NCI-H146 treated with DMSO at 0.1 percent for 48 hours (cell line): ENCODE results near the gene NLRC3.

Source experiments
- DNase-seq: peaks from one replicate; lab custom pipeline; 2025; ENCODE audit not compliant: unreplicated experiment; lab: John Stamatoyannopoulos, UW

The NLRC3 gene

GRCh38 chr16:3599121-3599520 lies 21.9 kb upstream of the NLRC3 start:
- DNase-seq: no peak

GRCh38 chr16:3598236-3598635 lies 21.0 kb upstream of the NLRC3 start:
- no peak for DNase-seq

- DNase-seq: no peak
Measured at GRCh38 chr16:3597676-3598075, 20.5 kb upstream of the NLRC3 start.

- no peak for DNase-seq
Measured at GRCh38 chr16:3597226-3597625, 20.0 kb upstream of the NLRC3 start.

GRCh38 chr16:3596101-3596861 lies 19.1 kb upstream of the NLRC3 start:
- no peak for DNase-seq

- no peak for DNase-seq
Measured at GRCh38 chr16:3595521-3596021, 18.4 kb upstream of the NLRC3 start.

- no peak for DNase-seq
Measured at GRCh38 chr16:3595110-3595486, 17.9 kb upstream of the NLRC3 start.

GRCh38 chr16:3594316-3595109 lies 17.3 kb upstream of the NLRC3 start:
- no peak for DNase-seq

GRCh38 chr16:3592559-3592958 lies 15.4 kb upstream of the NLRC3 start:
- no peak for DNase-seq

GRCh38 chr16:3591991-3592390 lies 14.8 kb upstream of the NLRC3 start:
- DNase-seq: no peak

- DNase-seq: no peak
Measured at GRCh38 chr16:3591436-3591803, 14.2 kb upstream of the NLRC3 start.

- DNase-seq: no peak
Measured at GRCh38 chr16:3590736-3591435, 13.7 kb upstream of the NLRC3 start.

GRCh38 chr16:3589991-3590701 lies 12.9 kb upstream of the NLRC3 start:
- no peak for DNase-seq

- no peak for DNase-seq
Measured at GRCh38 chr16:3589441-3589921, 12.3 kb upstream of the NLRC3 start.

- DNase-seq: no peak
Measured at GRCh38 chr16:3589001-3589400, 11.8 kb upstream of the NLRC3 start.

- DNase-seq: no peak
Measured at GRCh38 chr16:3587547-3588110, 10.4 kb upstream of the NLRC3 start.

- no peak for DNase-seq
Measured at GRCh38 chr16:3584412-3584811, 7.2 kb upstream of the NLRC3 start.

- no peak for DNase-seq
Measured at GRCh38 chr16:3583303-3584038, 6.3 kb upstream of the NLRC3 start.

GRCh38 chr16:3582276-3583165 lies 5.3 kb upstream of the NLRC3 start:
- no peak for DNase-seq
